Cardiac fibroblast (primary cell): Measurements from ENCODE around the gene EPHA8.

Source experiments
- DNase-seq, 2 donors: peaks; one replicate each; pipeline versions ENCODE4 v3.0.0 to v3.0.0-alpha.2; 2010; ENCODE audit warnings: low read depth in 2 of 2
- H3K4me3 ChIP-seq, 2 donors: replicated peaks in 1 of 2; 1 replicate in 1 of 2; 2 replicates in 1 of 2; pipeline ENCODE4 v1.5.1; 2011; ENCODE audit warnings: low read depth in 2 of 2, low read length in 2 of 2, mild to moderate bottlenecking in 2 of 2, moderate library complexity in 1 of 2
- TF ChIP-seq, protein P1 (sequence below): IDR thresholded peaks from one replicate; pipeline ENCODE4 v1.5.1; 2011; ENCODE audit warnings: low read depth, mild to moderate bottlenecking, low read length, inconsistent platforms

Gene EPHA8

GRCh38 chr1:22615886-22616285 lies 52.6 kb downstream of the EPHA8 start:
- no peak overlapping the region for H3K4me3 ChIP-seq
- TF ChIP-seq, protein P1, sequence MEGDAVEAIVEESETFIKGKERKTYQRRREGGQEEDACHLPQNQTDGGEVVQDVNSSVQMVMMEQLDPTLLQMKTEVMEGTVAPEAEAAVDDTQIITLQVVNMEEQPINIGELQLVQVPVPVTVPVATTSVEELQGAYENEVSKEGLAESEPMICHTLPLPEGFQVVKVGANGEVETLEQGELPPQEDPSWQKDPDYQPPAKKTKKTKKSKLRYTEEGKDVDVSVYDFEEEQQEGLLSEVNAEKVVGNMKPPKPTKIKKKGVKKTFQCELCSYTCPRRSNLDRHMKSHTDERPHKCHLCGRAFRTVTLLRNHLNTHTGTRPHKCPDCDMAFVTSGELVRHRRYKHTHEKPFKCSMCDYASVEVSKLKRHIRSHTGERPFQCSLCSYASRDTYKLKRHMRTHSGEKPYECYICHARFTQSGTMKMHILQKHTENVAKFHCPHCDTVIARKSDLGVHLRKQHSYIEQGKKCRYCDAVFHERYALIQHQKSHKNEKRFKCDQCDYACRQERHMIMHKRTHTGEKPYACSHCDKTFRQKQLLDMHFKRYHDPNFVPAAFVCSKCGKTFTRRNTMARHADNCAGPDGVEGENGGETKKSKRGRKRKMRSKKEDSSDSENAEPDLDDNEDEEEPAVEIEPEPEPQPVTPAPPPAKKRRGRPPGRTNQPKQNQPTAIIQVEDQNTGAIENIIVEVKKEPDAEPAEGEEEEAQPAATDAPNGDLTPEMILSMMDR, result no peak
- no peak for DNase-seq

GRCh38 chr1:22616571-22616970 lies 53.3 kb downstream of the EPHA8 start:
- TF ChIP-seq, protein P1, result no peak
- DNase-seq, result no peak
- no peak overlapping the region for H3K4me3 ChIP-seq

GRCh38 chr1:22618056-22618455 lies 54.8 kb downstream of the EPHA8 start:
- H3K4me3 ChIP-seq, result no peak overlapping the region
- DNase-seq, result no peak
- TF ChIP-seq, protein P1, result no peak

DNA sequence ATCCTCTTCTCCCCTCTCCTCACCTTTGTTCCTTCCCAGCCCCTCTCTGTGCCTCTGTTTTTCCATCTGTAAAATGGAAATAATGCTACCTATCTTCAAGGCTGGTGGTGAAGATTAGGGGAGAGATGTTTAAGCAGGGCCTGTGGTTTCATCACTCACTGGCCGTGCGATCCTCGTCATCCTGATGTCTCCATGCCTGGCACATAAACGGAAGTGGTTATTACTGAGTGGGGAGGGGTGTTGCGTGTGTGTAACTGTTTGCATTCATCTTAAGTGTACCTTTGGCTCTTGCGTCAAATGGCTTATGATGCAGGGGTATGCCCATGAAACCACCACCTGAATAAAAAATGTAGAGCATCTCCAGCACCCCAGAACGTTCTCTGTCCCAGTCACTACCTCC lies 56.0 kb downstream of the EPHA8 start:
- no peak overlapping the region for H3K4me3 ChIP-seq
- no peak for DNase-seq
- TF ChIP-seq, protein P1, result no peak

GRCh38 chr1:22619798-22620197 lies 56.5 kb downstream of the EPHA8 start:
- TF ChIP-seq, protein P1, result no peak
- no peak for DNase-seq
- H3K4me3 ChIP-seq, result no peak overlapping the region

- no peak for DNase-seq
- TF ChIP-seq, protein P1, result no peak
- no peak overlapping the region for H3K4me3 ChIP-seq
Observed at GRCh38 chr1:22621761-22622160, 58.5 kb downstream of the EPHA8 start.

GRCh38 chr1:22625262-22625925 lies 62.1 kb downstream of the EPHA8 start:
- DNase-seq, result peak in 1 of 2 donors; percentile 18
- TF ChIP-seq, protein P1, result no peak
- H3K4me3 ChIP-seq, result no peak overlapping the region
